Spleen (tissue), 7 donors: ENCODE results near the gene LDB2.

Experiments used
- CTCF ChIP-seq, 11 experiments: fragments of 200-600 bp in 7 of 11; fragments of 450-650 bp in 4 of 11; sonication (generic) in 4 of 11; IDR thresholded peaks in 8 of 11; conservative IDR thresholded peaks in 3 of 11; 1 replicate in 7 of 11; 2 replicates in 4 of 11; pipeline versions ENCODE4 v1.4.0 to v1.8.0; 2016 to 2021; ENCODE audit warnings: antibody characterized with exemption in 11 of 11, inconsistent platforms in 4 of 11, mild to moderate bottlenecking in 1 of 11
- POLR2A ChIP-seq, 3 donors: fragments of 450-650 bp; IDR thresholded peaks; one replicate each; pipeline ENCODE4 v1.5.1; 2017; ENCODE audit warnings: antibody characterized with exemption in 3 of 3, mild to moderate bottlenecking in 1 of 3
- POLR2AphosphoS5 ChIP-seq, 3 donors: sonication (generic); formaldehyde crosslinking; IDR thresholded peaks; one replicate each; pipeline ENCODE4 v1.5.1; 2017; ENCODE audit warnings: antibody characterized with exemption in 3 of 3
- donor health status: DM: no; HTN: no; CAD: no; lungs with moderate emphysema.
- donor health status: DM: no; HTN: no; CAD: no.
- donor health status: DM: no; HTN: no; CAD: no.

- no peak for TF ChIP-seq CTCF (IDR thresholded peaks at IDR 0.05 in 8 of 11, conservative IDR thresholded peaks at IDR 0.05 in 3 of 11)
- TF ChIP-seq POLR2AphosphoS5 (IDR thresholded peaks at IDR 0.05): no peak
- no peak for TF ChIP-seq POLR2A (IDR thresholded peaks at IDR 0.05)
These were observed 317.3 kb downstream of the LDB2 start for GRCh38 chr4:16581117-16581516.
